IMR-90 (cell line): Measurements from ENCODE around the gene SDCCAG8. TPM values are rescaled to one million over a fixed set of nuclear protein-coding genes. Genes with fewer than 3 reads are reported as not detected.

Source experiments
- ATAC-seq: fragments of 200-7000 bp; cut with Tn5 transposase; 2 replicates; pipeline ENCODE4 v1.9.1; 2020; ENCODE audit warnings: low read depth, mild to moderate bottlenecking, moderate library complexity
- BruUV-seq: library from RNA; stranded (reverse); fragments of 400-500 nt; replicated peaks from 2 replicates; lab custom pipeline; 2021; lab: Mats Ljungman, UMichigan
- CTCF ChIA-PET: fragments of 300-600 bp; formaldehyde crosslinking; extraction: SDS; loops from one replicate; lab custom pipeline; 2021; ENCODE audit warnings: antibody characterized with exemption; lab: Yijun Ruan, JAX
- POLR2A ChIA-PET: fragments of 300-600 bp; sonication (Branson Sonifier 250); formaldehyde crosslinking; loops from one replicate; lab custom pipeline; 2022; ENCODE audit warnings: antibody characterized with exemption; ENCODE audit not compliant: unreplicated experiment; lab: Charles Lee
- DNase-seq: peaks from one replicate; pipeline ENCODE4 v3.0.0; 2013
- H2AFZ ChIP-seq: replicated peaks from 2 replicates; pipeline ENCODE3; 2013; ENCODE audit warnings: low read length, mild to moderate bottlenecking; ENCODE audit not compliant: poor library complexity
- H2AK5ac ChIP-seq: 2 replicates; pipeline ENCODE4 v1.6.1; 2013; ENCODE audit warnings: low read depth, low read length, inconsistent platforms
- H2AK9ac ChIP-seq: replicated peaks from 2 replicates; pipeline ENCODE3; 2013; ENCODE audit warnings: mild to moderate bottlenecking, low read depth, low read length, moderate library complexity; ENCODE audit not compliant: poor library complexity
- H2BK120ac ChIP-seq: 2 replicates; pipeline ENCODE4 v1.6.1; 2013; ENCODE audit warnings: low read depth, low read length, inconsistent platforms
- H2BK15ac ChIP-seq: 3 replicates; pipeline ENCODE4 v1.6.1; 2013; ENCODE audit warnings: low read depth, low read length, inconsistent platforms
- H2BK20ac ChIP-seq: 2 replicates; pipeline ENCODE4 v1.6.1; 2013; ENCODE audit warnings: low read depth, mild to moderate bottlenecking, inconsistent platforms, low read length, moderate library complexity
- H2BK5ac ChIP-seq: 2 replicates; pipeline ENCODE4 v1.6.1; 2013; ENCODE audit warnings: mild to moderate bottlenecking, low read depth, low read length, inconsistent platforms; ENCODE audit not compliant: poor library complexity, severe bottlenecking
- H3K14ac ChIP-seq: replicated peaks from 2 replicates; pipeline ENCODE4 v1.6.1; 2013; ENCODE audit warnings: low read depth, low read length, inconsistent platforms
- H3K18ac ChIP-seq: 2 replicates; pipeline ENCODE4 v1.6.1; 2013; ENCODE audit warnings: low read depth, low read length, control low read depth
- H3K23ac ChIP-seq: 2 replicates; pipeline ENCODE4 v1.6.1; 2013; ENCODE audit warnings: low read depth, low read length, inconsistent platforms
- H3K27ac ChIP-seq: 2 replicates; pipeline ENCODE4 v1.5.1; 2013; ENCODE audit warnings: mild to moderate bottlenecking, control low read depth, low read length; ENCODE audit not compliant: insufficient read depth
- H3K27me3 ChIP-seq: 2 replicates; pipeline ENCODE4 v1.6.1; 2013; ENCODE audit warnings: low read length; ENCODE audit not compliant: control insufficient read depth, insufficient read depth
- H3K36me3 ChIP-seq: 2 replicates; pipeline ENCODE4 v1.6.1; 2013; ENCODE audit warnings: low read length, mixed read lengths; ENCODE audit not compliant: control insufficient read depth, insufficient read depth
- H3K4ac ChIP-seq: 2 replicates; pipeline ENCODE4 v1.6.1; 2013; ENCODE audit warnings: low read depth, low read length, inconsistent platforms
- H3K4me1 ChIP-seq: 2 replicates; pipeline ENCODE4 v1.6.1; 2013; ENCODE audit warnings: low read length, mixed read lengths; ENCODE audit not compliant: control insufficient read depth, insufficient read depth
- H3K4me2 ChIP-seq: 2 replicates; pipeline ENCODE4 v1.6.1; 2013; ENCODE audit warnings: low read depth, mild to moderate bottlenecking, control low read depth, low read length, moderate library complexity
- H3K4me3 ChIP-seq: 2 replicates; pipeline ENCODE4 v1.5.1; 2013; ENCODE audit warnings: low read depth, mild to moderate bottlenecking, control low read depth, low read length, moderate library complexity; ENCODE audit not compliant: insufficient read depth
- H3K56ac ChIP-seq: 2 replicates; pipeline ENCODE4 v1.6.1; 2013; ENCODE audit warnings: low read length, inconsistent platforms; ENCODE audit not compliant: insufficient read depth; ENCODE audit errors: extremely low read depth
- H3K79me1 ChIP-seq, 2 experiments: 2 replicates each; pipeline ENCODE4 v1.6.1; 2013; ENCODE audit warnings: low read length in 2 of 2, inconsistent platforms in 1 of 2, low read depth in 1 of 2
- H3K9ac ChIP-seq: 2 replicates; pipeline ENCODE4 v1.6.1; 2013; ENCODE audit warnings: low read depth, low read length, control low read depth
- H3K9me1 ChIP-seq: 2 replicates; pipeline ENCODE4 v1.6.1; 2013; ENCODE audit warnings: low read length, inconsistent platforms; ENCODE audit not compliant: insufficient read depth
- H3K9me3 ChIP-seq: 2 replicates; pipeline ENCODE4 v1.6.1; 2013; ENCODE audit warnings: low read length; ENCODE audit not compliant: control insufficient read depth, insufficient read depth
- H4K20me1 ChIP-seq: 2 replicates; pipeline ENCODE4 v1.6.1; 2013; ENCODE audit warnings: low read length, inconsistent platforms; ENCODE audit not compliant: insufficient read depth
- H4K5ac ChIP-seq: 2 replicates; pipeline ENCODE4 v1.6.1; 2013; ENCODE audit warnings: mild to moderate bottlenecking, low read depth, low read length, control low read depth
- H4K8ac ChIP-seq, 2 experiments: 2 replicates each; pipeline ENCODE4 v1.6.1; 2013; ENCODE audit warnings: low read depth in 2 of 2, low read length in 2 of 2, control low read depth in 1 of 2, inconsistent platforms in 1 of 2
- H4K91ac ChIP-seq: 2 replicates; pipeline ENCODE4 v1.6.1; 2013; ENCODE audit warnings: low read depth, low read length, inconsistent platforms; ENCODE audit not compliant: insufficient read depth
- CHD1 ChIP-seq: IDR thresholded peaks from 2 replicates; pipeline ENCODE4 v1.6.1; 2012; ENCODE audit warnings: low read depth, low read length, improper control_type of control experiment
- FOS ChIP-seq: fragments of 150-350 bp; IDR thresholded peaks from 2 replicates; pipeline ENCODE4 v1.6.1; 2016; ENCODE audit warnings: low read depth, low read length
- MAZ ChIP-seq: IDR thresholded peaks from 2 replicates; pipeline ENCODE4 v1.6.1; 2012; ENCODE audit warnings: low read depth, mild to moderate bottlenecking, low read length, improper control_type of control experiment, moderate library complexity, borderline replicate concordance
- MXI1 ChIP-seq: IDR thresholded peaks from 2 replicates; pipeline ENCODE4 v1.6.1; 2012; ENCODE audit warnings: low read depth, mild to moderate bottlenecking, low read length, moderate library complexity, borderline replicate concordance
- NFE2L2 ChIP-seq: fragments of 150-350 bp; IDR thresholded peaks from 2 replicates; pipeline ENCODE4 v1.6.1; 2016; ENCODE audit warnings: low read depth, mild to moderate bottlenecking, low read length
- POLR2A ChIP-seq: IDR thresholded peaks from 2 replicates; pipeline ENCODE4 v1.6.1; 2012; ENCODE audit warnings: mild to moderate bottlenecking, low read depth, low read length
- RAD21 ChIP-seq: IDR thresholded peaks from 2 replicates; pipeline ENCODE4 v1.6.1; 2012; ENCODE audit warnings: low read length, improper control_type of control experiment
- RCOR1 ChIP-seq: IDR thresholded peaks from 2 replicates; pipeline ENCODE4 v1.6.1; 2012; ENCODE audit warnings: mild to moderate bottlenecking, low read length, improper control_type of control experiment; ENCODE audit not compliant: insufficient replicate concordance
- RFX5 ChIP-seq: IDR thresholded peaks from 2 replicates; pipeline ENCODE4 v1.8.0; 2012; ENCODE audit warnings: low read depth, mild to moderate bottlenecking, low read length, moderate library complexity
- SMC3 ChIP-seq: fragments of 150-350 bp; IDR thresholded peaks from 2 replicates; pipeline ENCODE4 v1.6.1; 2016; ENCODE audit warnings: low read depth, mild to moderate bottlenecking, antibody characterized with exemption, low read length, moderate library complexity
- WGBS, 2 experiments: methylation state at CpG; one replicate each; pipeline versions ENCODE4 v1.1.5 to v1.1.7; 2013; ENCODE audit warnings: missing lambda C conversion rate in 2 of 2; ENCODE audit not compliant: insufficient read length in 1 of 2; ENCODE audit errors: extremely low coverage in 2 of 2; 5-methylcytosine and 5-hydroxymethylcytosine counted together
- dilution Hi-C: fragments of 300-500 bp; cut with HindIII; formaldehyde crosslinking; loops from one replicate; pipeline ENCODE4 v1.14.3; 2018; ENCODE audit warnings: low sequenced_read_pairs; ENCODE audit not compliant: unreplicated experiment
- in situ Hi-C: fragments of 300-500 bp; cut with MboI; formaldehyde crosslinking; loops from 3 replicates; pipeline ENCODE4 v1.14.3; 2019; ENCODE audit warnings: low sequenced_read_pairs, inconsistent platforms, mixed read lengths
- intact Hi-C: fragments of 100-400 bp; cut with micrococcal nuclease; formaldehyde crosslinking; loops from 2 replicates; pipeline ENCODE4 v1.10.0; 2022
- polyA plus RNA-seq, 3 experiments: library from polyadenylated mRNA; depleted of rRNA; stranded (reverse); fragments of >200 nt; gene quantifications; 2 replicates each; pipeline ENCODE4 v1.2.3, GENCODE V29; 2012; ENCODE audit warnings: low replicate concordance in 1 of 3
- total RNA-seq: library from RNA; depleted of rRNA; stranded (reverse); fragments of >200 nt; gene quantifications from 2 replicates; pipeline ENCODE4 v1.2.3, GENCODE V29; 2012
- TF ChIP-seq, protein P1 (sequence below): fragments of 150-350 bp; IDR thresholded peaks from 2 replicates; pipeline ENCODE4 v1.6.1; 2017; ENCODE audit warnings: mild to moderate bottlenecking, antibody characterized with exemption, low read length, low read depth
- TF ChIP-seq, protein P2 (sequence below): conservative IDR thresholded peaks from 2 replicates; pipeline ENCODE4 v1.5.1; 2012; ENCODE audit warnings: mild to moderate bottlenecking, low read depth, low read length, improper control_type of control experiment
- TF ChIP-seq, protein P3 (sequence below): fragments of 150-350 bp; IDR thresholded peaks from 2 replicates; pipeline ENCODE4 v1.6.1; 2016; ENCODE audit warnings: low read depth, mild to moderate bottlenecking, low read length, moderate library complexity, borderline replicate concordance

SDCCAG8 gene
- total and polyA plus RNA-seq, 2 of the 4 experiments (the other 2 are of a cell fraction): 25.2 to 46.8 TPM

DNA sequence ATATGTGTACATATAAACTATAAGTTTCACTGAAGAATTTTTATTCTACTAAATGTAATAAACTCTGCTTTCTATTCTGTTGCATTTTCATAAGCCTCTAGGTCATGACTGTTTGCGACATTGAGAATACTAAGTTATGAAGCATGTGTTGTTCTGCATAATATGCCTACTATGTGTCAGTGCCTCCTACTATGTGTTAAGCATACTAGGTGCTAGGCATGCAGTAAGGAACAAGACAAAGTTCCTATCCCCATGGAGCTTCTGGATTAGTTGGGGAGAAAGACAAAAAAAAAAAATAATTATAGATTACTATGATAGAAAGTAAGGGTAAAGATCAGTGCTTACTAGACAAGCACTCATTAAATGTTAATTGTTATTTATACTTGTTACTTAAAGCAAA lies 1.3 kb downstream of the SDCCAG8 start:
- no peak overlapping the region for H3K4me3 ChIP-seq
- peak overlapping the region in 1 of 2 experiments; percentile 50; a peak in 1 of 4 replicates for H4K8ac ChIP-seq
- H3K36me3 ChIP-seq: no peaks in the 10 kb centered on the region
- no peak for ATAC-seq
- H3K9me1 ChIP-seq: no peaks in the 10 kb centered on the region
- H3K18ac ChIP-seq: no peak overlapping the region
- peak overlapping the region; percentile 20; the same call in 1 of the 2 replicates for H2AK5ac ChIP-seq
- no peaks in the 10 kb centered on the region; the same call in 1 of the 2 replicates for H3K4me1 ChIP-seq
- H2BK20ac ChIP-seq: no peak overlapping the region
- no TSS peak for BruUV-seq
- no CpG with 5 or more reads among the region's 1 CpG for WGBS, 2 experiments
- no peak overlapping the region for H4K5ac ChIP-seq
- H3K79me1 ChIP-seq: peaks cover 8 to 20% of the 10 kb centered on the region in 2 experiments; a peak in 3 of 4 replicates
- peak overlapping the region; percentile 86 for H3K4me2 ChIP-seq
- H3K4ac ChIP-seq: peak overlapping the region; percentile 76; the same call in 1 of the 2 replicates
- H3K23ac ChIP-seq: peak overlapping the region; percentile 98
- dilution Hi-C loops: no loop called here
- intact Hi-C loops: no loop called here
- no peak overlapping the region for H2AK9ac ChIP-seq
- DNase-seq: no peak
- H3K56ac ChIP-seq: no peak overlapping the region
- H3K14ac ChIP-seq: peak overlapping the region; percentile 84; the same call in 1 of the 2 replicates
- peaks cover 14% of the 10 kb centered on the region for H4K20me1 ChIP-seq
- ChIA-PET POLR2A (interaction anchor here (0.7 kb wide), 1 partner anchor 23 kb away, joined by 4 read pairs; no protein-coding TSS in a partner anchor), CTCF (no interaction called here)
- no peak overlapping the region for H2BK15ac ChIP-seq
- no peak overlapping the region for H3K9ac ChIP-seq
- H2BK5ac ChIP-seq: peak overlapping the region; percentile 71
- H3K27me3 ChIP-seq: no peaks in the 10 kb centered on the region
- no peaks in the 10 kb centered on the region for H3K9me3 ChIP-seq
- TF ChIP-seq RAD21 (no peak), MAZ (no peak), RFX5 (no peak), POLR2A (no peak), MXI1 (no peak), FOS (no peak), RCOR1 (no peak), NFE2L2 (no peak), SMC3 (no peak), CHD1 (no peak)
- TF ChIP-seq, protein P1, sequence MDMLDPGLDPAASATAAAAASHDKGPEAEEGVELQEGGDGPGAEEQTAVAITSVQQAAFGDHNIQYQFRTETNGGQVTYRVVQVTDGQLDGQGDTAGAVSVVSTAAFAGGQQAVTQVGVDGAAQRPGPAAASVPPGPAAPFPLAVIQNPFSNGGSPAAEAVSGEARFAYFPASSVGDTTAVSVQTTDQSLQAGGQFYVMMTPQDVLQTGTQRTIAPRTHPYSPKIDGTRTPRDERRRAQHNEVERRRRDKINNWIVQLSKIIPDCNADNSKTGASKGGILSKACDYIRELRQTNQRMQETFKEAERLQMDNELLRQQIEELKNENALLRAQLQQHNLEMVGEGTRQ: no peak
- TF ChIP-seq, protein P2, sequence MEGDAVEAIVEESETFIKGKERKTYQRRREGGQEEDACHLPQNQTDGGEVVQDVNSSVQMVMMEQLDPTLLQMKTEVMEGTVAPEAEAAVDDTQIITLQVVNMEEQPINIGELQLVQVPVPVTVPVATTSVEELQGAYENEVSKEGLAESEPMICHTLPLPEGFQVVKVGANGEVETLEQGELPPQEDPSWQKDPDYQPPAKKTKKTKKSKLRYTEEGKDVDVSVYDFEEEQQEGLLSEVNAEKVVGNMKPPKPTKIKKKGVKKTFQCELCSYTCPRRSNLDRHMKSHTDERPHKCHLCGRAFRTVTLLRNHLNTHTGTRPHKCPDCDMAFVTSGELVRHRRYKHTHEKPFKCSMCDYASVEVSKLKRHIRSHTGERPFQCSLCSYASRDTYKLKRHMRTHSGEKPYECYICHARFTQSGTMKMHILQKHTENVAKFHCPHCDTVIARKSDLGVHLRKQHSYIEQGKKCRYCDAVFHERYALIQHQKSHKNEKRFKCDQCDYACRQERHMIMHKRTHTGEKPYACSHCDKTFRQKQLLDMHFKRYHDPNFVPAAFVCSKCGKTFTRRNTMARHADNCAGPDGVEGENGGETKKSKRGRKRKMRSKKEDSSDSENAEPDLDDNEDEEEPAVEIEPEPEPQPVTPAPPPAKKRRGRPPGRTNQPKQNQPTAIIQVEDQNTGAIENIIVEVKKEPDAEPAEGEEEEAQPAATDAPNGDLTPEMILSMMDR: no peak
- TF ChIP-seq, protein P3, sequence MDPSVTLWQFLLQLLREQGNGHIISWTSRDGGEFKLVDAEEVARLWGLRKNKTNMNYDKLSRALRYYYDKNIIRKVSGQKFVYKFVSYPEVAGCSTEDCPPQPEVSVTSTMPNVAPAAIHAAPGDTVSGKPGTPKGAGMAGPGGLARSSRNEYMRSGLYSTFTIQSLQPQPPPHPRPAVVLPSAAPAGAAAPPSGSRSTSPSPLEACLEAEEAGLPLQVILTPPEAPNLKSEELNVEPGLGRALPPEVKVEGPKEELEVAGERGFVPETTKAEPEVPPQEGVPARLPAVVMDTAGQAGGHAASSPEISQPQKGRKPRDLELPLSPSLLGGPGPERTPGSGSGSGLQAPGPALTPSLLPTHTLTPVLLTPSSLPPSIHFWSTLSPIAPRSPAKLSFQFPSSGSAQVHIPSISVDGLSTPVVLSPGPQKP: no peak
- no peak overlapping the region for H3K27ac ChIP-seq
- no peak overlapping the region for H2AFZ ChIP-seq
- H2BK120ac ChIP-seq: no peak overlapping the region
- no peak overlapping the region for H4K91ac ChIP-seq
- in situ Hi-C loops: no loop called here
